ENCODE measurements around the gene CC2D2A. TPM values are rescaled to one million over a fixed set of nuclear protein-coding genes. Genes with fewer than 3 reads are reported as not detected.

CC2D2A gene
- total RNA-seq, 1 experiment from 2014 or later, result 3.6 TPM

DNA sequence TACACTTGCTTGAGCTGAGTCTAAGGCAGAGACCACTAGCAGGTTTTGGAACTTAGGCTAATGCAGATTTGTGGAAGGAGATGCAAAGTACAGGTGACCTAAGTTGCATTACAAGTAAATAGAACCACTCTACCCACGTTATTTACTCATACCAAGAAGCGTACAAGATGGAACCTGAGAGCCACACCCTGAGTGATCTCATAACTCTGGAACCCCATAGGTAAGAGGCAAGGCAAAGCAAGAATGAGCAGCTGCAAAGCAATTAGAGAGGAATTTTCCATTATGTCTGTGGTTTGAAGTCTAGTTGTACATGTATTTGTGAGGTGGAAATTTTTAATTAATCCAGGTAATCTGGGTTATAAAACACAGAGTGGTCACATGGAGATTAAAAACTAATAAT lies 55.4 kb downstream of the CC2D2A start:
- H3K27me3 ChIP-seq (ENCODE audit: control insufficient read depth, insufficient read depth, low read length), result no peaks in the 10 kb centered on the region
- in situ Hi-C loops (cut with HindIII; ENCODE audit: low pct_unique_long_range_greater_than_20kb, low sequenced_read_pairs), result no loop called here
- no peak overlapping the region for H3K27ac ChIP-seq (ENCODE audit: low read length)
- intact Hi-C loops (cut with micrococcal nuclease; ENCODE audit: unreplicated experiment), result no loop called here
- ChIA-PET CTCF (no interaction called here), POLR2A (no interaction called here)
- H3K9me3 ChIP-seq (ENCODE audit: control insufficient read depth, insufficient read depth, low read depth, low read length), result no peaks in the 10 kb centered on the region
- no peaks in the 10 kb centered on the region for H3K36me3 ChIP-seq (ENCODE audit: control insufficient read depth, insufficient read depth, low read length)
- no peaks in the 10 kb centered on the region for H3K4me1 ChIP-seq (ENCODE audit: control insufficient read depth, insufficient read depth, low read length)
- TF ChIP-seq, protein P1, sequence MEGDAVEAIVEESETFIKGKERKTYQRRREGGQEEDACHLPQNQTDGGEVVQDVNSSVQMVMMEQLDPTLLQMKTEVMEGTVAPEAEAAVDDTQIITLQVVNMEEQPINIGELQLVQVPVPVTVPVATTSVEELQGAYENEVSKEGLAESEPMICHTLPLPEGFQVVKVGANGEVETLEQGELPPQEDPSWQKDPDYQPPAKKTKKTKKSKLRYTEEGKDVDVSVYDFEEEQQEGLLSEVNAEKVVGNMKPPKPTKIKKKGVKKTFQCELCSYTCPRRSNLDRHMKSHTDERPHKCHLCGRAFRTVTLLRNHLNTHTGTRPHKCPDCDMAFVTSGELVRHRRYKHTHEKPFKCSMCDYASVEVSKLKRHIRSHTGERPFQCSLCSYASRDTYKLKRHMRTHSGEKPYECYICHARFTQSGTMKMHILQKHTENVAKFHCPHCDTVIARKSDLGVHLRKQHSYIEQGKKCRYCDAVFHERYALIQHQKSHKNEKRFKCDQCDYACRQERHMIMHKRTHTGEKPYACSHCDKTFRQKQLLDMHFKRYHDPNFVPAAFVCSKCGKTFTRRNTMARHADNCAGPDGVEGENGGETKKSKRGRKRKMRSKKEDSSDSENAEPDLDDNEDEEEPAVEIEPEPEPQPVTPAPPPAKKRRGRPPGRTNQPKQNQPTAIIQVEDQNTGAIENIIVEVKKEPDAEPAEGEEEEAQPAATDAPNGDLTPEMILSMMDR (IDR thresholded peaks at IDR 0.05), result no peak
- TF ChIP-seq SIN3A (IDR thresholded peaks at IDR 0.05; ENCODE audit: borderline replicate concordance, insufficient read depth, low read depth, low read length), result no peak
- no peak for TF ChIP-seq TCF7L2 (IDR thresholded peaks at IDR 0.05; ENCODE audit: low read depth, low read length)
- TF ChIP-seq, protein P2, sequence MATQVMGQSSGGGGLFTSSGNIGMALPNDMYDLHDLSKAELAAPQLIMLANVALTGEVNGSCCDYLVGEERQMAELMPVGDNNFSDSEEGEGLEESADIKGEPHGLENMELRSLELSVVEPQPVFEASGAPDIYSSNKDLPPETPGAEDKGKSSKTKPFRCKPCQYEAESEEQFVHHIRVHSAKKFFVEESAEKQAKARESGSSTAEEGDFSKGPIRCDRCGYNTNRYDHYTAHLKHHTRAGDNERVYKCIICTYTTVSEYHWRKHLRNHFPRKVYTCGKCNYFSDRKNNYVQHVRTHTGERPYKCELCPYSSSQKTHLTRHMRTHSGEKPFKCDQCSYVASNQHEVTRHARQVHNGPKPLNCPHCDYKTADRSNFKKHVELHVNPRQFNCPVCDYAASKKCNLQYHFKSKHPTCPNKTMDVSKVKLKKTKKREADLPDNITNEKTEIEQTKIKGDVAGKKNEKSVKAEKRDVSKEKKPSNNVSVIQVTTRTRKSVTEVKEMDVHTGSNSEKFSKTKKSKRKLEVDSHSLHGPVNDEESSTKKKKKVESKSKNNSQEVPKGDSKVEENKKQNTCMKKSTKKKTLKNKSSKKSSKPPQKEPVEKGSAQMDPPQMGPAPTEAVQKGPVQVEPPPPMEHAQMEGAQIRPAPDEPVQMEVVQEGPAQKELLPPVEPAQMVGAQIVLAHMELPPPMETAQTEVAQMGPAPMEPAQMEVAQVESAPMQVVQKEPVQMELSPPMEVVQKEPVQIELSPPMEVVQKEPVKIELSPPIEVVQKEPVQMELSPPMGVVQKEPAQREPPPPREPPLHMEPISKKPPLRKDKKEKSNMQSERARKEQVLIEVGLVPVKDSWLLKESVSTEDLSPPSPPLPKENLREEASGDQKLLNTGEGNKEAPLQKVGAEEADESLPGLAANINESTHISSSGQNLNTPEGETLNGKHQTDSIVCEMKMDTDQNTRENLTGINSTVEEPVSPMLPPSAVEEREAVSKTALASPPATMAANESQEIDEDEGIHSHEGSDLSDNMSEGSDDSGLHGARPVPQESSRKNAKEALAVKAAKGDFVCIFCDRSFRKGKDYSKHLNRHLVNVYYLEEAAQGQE (IDR thresholded peaks at IDR 0.05; ENCODE audit: insufficient read depth in 1 of 2, low read depth in 2 of 2, low read length in 1 of 2), result no peak
- H3K4me3 ChIP-seq (ENCODE audit: low read depth in 2 of 2, low read length in 2 of 2), result no peak overlapping the region
- DNase-seq (ENCODE audit: low read depth, low spot score), result no peak
- TSS peak; percentile 47 for BruUV-seq (replicated peaks)
- no peak for ATAC-seq

DNA sequence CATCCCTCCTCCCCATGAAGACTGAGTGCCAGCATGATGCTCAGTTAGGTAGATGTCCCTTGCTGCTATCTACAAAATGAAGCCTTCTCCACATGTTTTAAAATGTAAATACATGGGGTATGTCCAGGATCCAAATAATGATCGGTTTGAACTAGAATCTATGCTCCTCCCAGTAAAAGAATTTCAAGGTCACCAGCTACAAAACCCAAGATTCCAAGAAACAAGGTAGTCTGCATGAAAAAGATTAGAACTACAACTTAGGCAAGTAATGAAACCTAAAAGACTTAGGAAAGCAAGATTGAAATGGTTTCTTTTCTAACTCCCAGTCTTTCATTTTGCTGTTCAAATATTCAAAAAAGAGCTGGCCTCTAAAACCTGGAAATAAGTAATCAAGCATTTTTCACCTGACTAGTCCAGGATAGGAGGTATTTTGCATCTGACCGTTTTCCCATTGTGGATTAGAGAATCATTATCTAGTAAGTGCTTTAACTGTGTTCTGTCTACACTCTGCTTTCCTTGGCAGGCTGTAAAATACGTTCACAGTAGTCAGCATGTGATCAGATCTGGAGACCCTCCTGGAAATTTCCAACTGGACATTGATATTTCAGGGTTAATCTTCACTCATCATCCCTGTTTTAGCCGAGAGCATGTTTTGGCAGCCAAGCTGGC lies 57.4 kb downstream of the CC2D2A start:
- intact Hi-C loops (cut with micrococcal nuclease; ENCODE audit: unreplicated experiment), result no loop called here
- POLR2A ChIA-PET, result no interaction called here
- in situ Hi-C loops (cut with HindIII; ENCODE audit: low pct_unique_long_range_greater_than_20kb, low sequenced_read_pairs), result no loop called here
- Histone ChIP-seq H3K4me1 (ENCODE audit: control insufficient read depth, insufficient read depth, low read length) (no peaks in the 10 kb centered on the region), H3K9me3 (ENCODE audit: control insufficient read depth, insufficient read depth, low read depth, low read length) (no peaks in the 10 kb centered on the region), H3K36me3 (ENCODE audit: control insufficient read depth, insufficient read depth, low read length) (no peaks in the 10 kb centered on the region), H3K27me3 (ENCODE audit: control insufficient read depth, insufficient read depth, low read length) (no peaks in the 10 kb centered on the region), H3K4me3 (ENCODE audit: low read depth in 2 of 2, low read length in 2 of 2) (no peak overlapping the region), H3K27ac (ENCODE audit: low read length) (no peak overlapping the region)
- TF ChIP-seq SIN3A (IDR thresholded peaks at IDR 0.05; ENCODE audit: borderline replicate concordance, insufficient read depth, low read depth, low read length), result no peak
- TF ChIP-seq, protein P1 (IDR thresholded peaks at IDR 0.05), result no peak
- TF ChIP-seq POLR2AphosphoS5 (IDR thresholded peaks at IDR 0.05; ENCODE audit: low read depth, low read length), result no peak
- CTCF ChIA-PET, result no interaction called here
- no TSS peak for BruUV-seq (replicated peaks)
- ATAC-seq (no peak), DNase-seq (ENCODE audit: low read depth, low spot score) (no peak)

All from Panc1 (cell line).